WERI-Rb-1 (cell line): Measurements from ENCODE around the gene MYO1A.
A peak's percentile ranks its signal among the peaks of the same experiment; 100 is the strongest.

Experiments
- DNase-seq: peaks from one replicate; pipeline ENCODE4 v3.0.0-alpha.2; 2020
- H3K27ac ChIP-seq: fragments of 250-450 bp; sonication (Bioruptor Pico); 2 replicates; pipeline ENCODE4 v1.5.1; 2020; ENCODE audit warnings: mild to moderate bottlenecking, moderate library complexity
- H3K27me3 ChIP-seq: fragments of 250-450 bp; sonication (Bioruptor Pico); 2 replicates; pipeline ENCODE4 v1.5.1; 2021; ENCODE audit warnings: mild to moderate bottlenecking, low read depth, moderate library complexity; ENCODE audit not compliant: insufficient read depth, severe bottlenecking
- H3K36me3 ChIP-seq: fragments of 250-450 bp; sonication (Bioruptor Pico); 2 replicates; pipeline ENCODE4 v1.5.1; 2020; ENCODE audit warnings: mild to moderate bottlenecking, moderate library complexity
- H3K4me3 ChIP-seq: 2 replicates; pipeline ENCODE4 v1.5.1; 2011; ENCODE audit warnings: low read depth, mild to moderate bottlenecking, control low read depth, low read length
- H3K9me3 ChIP-seq: fragments of 250-450 bp; sonication (Bioruptor Pico); 2 replicates; pipeline ENCODE4 v1.5.1; 2021; ENCODE audit warnings: mild to moderate bottlenecking, moderate library complexity; ENCODE audit not compliant: severe bottlenecking
- TF ChIP-seq, protein P1 (sequence below): IDR thresholded peaks from 2 replicates; pipeline ENCODE4 v1.5.1; 2011; ENCODE audit warnings: low read depth, mild to moderate bottlenecking, control low read depth, inconsistent platforms, low read length

The MYO1A gene

DNA sequence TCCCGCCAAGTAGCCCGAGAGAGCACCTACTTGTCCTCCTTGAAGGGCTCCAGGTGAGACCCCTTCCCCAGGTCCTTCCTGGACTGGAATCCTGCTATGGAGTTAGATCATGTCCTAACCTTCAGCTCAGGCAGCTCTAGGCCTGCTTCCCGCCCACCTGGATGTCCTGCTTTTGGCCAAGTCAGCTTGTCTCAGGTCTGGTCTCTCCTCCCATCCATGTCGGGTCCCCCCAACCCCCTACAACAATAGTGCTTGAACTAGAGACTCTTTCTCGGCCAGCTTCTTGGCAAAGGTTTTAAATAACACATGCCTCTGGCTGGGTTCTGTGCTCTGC lies 42.6 kb upstream of the MYO1A start:
- DNase-seq, result no peak
- TF ChIP-seq, protein P1, sequence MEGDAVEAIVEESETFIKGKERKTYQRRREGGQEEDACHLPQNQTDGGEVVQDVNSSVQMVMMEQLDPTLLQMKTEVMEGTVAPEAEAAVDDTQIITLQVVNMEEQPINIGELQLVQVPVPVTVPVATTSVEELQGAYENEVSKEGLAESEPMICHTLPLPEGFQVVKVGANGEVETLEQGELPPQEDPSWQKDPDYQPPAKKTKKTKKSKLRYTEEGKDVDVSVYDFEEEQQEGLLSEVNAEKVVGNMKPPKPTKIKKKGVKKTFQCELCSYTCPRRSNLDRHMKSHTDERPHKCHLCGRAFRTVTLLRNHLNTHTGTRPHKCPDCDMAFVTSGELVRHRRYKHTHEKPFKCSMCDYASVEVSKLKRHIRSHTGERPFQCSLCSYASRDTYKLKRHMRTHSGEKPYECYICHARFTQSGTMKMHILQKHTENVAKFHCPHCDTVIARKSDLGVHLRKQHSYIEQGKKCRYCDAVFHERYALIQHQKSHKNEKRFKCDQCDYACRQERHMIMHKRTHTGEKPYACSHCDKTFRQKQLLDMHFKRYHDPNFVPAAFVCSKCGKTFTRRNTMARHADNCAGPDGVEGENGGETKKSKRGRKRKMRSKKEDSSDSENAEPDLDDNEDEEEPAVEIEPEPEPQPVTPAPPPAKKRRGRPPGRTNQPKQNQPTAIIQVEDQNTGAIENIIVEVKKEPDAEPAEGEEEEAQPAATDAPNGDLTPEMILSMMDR, result no peak
- H3K27me3 ChIP-seq, result no peaks in the 10 kb centered on the region
- no peak overlapping the region for H3K27ac ChIP-seq
- H3K9me3 ChIP-seq, result no peaks in the 10 kb centered on the region
- no peak overlapping the region for H3K4me3 ChIP-seq
- H3K36me3 ChIP-seq, result peaks cover 46% of the 10 kb centered on the region

DNA sequence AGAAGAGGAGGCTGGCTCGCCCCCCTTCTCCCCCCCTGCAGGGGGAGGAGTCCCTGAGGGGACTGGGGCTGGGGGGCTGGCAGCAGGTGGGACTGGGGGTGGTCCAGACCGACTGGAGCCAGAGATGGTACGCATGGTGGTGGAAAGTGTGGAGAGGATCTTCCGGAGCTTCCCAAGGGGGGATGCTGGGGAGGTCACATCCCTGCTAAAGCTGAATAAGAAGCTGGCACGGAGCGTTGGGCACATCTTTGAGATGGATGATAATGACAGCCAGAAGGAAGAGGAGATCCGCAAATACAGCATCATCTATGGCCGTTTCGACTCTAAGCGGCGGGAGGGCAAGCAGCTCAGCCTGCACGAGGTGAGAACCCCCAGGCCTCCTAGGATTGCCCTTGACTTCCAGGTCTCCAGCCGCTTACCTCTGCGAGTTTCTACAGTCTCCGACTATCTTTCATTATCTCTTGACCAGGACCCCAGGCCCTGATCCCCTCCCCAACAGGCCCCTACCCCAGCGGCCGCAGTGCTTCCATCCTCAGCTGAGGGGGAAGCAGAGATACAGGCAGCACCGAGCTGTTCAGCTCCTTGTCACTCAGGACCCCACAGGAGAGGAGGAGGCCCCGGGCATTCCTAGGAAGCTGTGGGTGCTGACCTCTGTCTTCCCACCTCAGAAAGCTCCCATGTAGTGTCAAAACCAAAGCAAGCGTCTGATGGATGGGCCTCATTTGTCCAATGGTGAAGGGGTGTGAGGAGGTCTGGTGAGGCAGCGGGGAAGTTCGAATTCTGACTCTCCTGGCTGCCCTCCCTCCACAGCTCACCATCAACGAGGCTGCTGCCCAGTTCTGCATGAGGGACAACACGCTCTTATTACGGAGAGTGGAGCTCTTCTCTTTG lies 42.0 kb upstream of the MYO1A start:
- Histone ChIP-seq H3K4me3 (no peak overlapping the region), H3K9me3 (no peaks in the 10 kb centered on the region), H3K36me3 (peaks cover 46% of the 10 kb centered on the region), H3K27ac (no peak overlapping the region), H3K27me3 (no peaks in the 10 kb centered on the region)
- DNase-seq, result no peak
- TF ChIP-seq, protein P1, result no peak

GRCh38 chr12:57090924-57091637 lies 41.2 kb upstream of the MYO1A start:
- peaks cover 46% of the 10 kb centered on the region for H3K36me3 ChIP-seq
- no peaks in the 10 kb centered on the region for H3K27me3 ChIP-seq
- TF ChIP-seq, protein P1, result no peak
- no peak for DNase-seq
- no peak overlapping the region for H3K4me3 ChIP-seq
- H3K9me3 ChIP-seq, result no peaks in the 10 kb centered on the region
- no peak overlapping the region; the same call in 1 of the 2 replicates for H3K27ac ChIP-seq

DNA sequence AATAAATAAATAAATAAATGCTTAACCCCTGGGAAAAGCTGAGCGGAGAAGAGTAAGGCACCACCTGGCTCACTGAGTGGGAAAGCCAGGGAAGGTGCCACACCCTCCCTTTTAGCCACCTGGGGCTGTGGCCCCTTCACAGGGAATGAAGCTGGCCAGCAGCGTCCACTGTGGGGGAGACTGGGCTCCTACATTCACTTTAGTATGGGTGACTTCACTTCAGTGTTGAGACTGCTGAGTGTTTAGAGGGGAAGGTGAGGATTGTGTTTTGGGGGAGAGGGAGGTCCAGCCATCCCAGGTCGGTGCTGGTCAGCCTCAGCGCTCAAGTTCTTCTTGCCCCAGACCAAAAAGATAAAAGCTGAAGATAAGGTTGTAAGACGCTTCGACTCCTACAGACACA lies 40.6 kb upstream of the MYO1A start:
- H3K27me3 ChIP-seq, result no peaks in the 10 kb centered on the region
- H3K4me3 ChIP-seq, result peak overlapping the region; percentile 68; the same call in 1 of the 2 replicates
- TF ChIP-seq, protein P1, result no peak
- no peak for DNase-seq
- no peaks in the 10 kb centered on the region for H3K9me3 ChIP-seq
- H3K36me3 ChIP-seq, result peaks cover 42% of the 10 kb centered on the region
- peak overlapping the region; percentile 89 for H3K27ac ChIP-seq

DNA sequence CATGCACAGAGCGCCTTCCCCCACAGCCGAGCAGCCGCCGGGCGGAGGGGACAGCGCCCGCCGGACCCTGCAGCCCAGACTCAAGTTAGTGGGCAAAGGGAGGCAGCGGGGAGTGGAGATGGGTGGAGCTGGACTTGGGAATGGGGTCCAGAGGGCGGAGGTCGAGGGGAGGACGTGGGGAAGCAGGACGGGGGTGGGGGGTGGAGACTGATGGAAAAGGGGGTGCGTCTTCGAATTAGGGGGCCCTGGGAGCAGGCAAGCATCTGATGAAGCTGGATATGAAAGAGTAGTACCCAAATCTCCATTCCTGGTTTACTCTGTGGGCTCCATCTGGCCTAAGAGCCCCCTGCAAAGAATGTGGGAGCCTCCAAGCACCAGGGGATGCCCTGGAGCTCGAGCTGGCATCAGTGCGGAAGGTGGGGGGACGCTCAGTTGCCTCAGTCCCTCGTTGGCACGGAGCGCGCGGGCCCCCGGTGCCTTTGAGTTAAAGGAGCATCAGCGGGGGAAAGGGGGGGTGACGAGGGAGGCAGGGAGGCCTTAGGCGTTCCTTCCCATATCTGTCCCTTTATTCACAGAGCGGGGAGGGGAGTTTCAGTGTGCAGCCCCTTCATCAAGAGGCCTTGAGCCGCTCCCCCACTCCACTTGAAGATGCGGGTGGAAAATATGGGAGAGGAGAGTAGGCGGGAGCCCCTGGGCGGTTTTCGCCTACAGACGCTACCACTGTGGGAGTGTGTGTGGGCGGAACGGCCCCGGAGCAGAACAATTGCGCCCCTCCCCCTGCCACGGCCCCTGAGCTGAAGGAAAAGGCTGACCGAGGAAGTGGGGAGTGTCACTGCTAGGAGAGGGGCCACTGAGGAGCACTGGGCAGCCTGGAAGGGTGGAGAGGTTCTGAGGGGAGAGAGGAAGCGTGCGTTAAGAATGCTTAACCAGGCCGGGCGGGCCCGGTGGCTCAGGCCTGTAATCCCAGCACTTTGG lies 39.6 kb upstream of the MYO1A start:
- H3K27ac ChIP-seq, result peak overlapping the region; percentile 89
- H3K27me3 ChIP-seq, result no peaks in the 10 kb centered on the region
- peaks cover 33% of the 10 kb centered on the region for H3K36me3 ChIP-seq
- peak overlapping the region; percentile 68 for H3K4me3 ChIP-seq
- peak; percentile 75 for DNase-seq
- TF ChIP-seq, protein P1, result no peak
- no peaks in the 10 kb centered on the region for H3K9me3 ChIP-seq
